ENCODE results near the gene HLX. TPM values are rescaled to one million over a fixed set of nuclear protein-coding genes. Genes with fewer than 3 reads are reported as not detected.

HLX gene
- total RNA-seq, 1 experiment from 2014 or later, result 0.39 TPM

DNA sequence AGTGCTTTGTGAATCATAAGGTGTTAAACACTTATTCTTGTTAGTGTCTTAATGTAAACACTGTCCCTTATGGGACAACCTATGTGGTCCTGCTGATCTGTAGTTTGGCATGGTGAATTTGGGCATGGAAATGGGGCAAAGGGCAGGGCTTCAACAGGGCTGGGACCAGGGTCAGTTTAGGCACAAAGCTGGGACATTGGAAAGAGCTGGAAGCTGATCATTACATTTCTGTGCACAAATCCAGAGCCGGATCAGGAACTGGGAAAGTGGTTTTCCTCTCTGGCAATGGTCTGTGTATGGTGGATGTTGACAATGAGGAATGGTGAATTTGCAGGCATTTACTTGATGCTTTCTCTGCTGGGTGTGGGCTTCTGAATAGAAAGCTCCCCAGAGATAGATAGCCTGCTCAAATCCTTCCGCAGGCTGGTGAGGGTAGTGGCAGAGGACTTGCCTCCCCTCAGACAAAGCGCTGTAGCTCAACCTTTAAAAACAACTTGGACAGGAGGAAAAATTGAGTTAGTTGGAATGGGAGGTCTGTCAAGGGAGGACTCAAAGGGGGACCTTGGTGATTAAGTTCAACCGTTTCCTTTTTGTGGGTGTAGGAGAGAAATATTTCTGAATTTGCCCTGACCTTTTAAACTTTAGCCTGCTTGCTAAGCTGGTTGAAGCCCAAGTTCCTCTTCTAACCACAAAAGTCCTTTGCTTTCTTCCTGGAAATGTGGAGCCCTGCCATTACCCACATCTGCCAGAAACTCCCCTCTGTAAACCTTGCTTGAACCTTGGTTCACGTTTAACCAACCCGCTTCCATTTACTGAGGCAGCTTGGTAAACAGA, 35.3 kb downstream of the HLX start:
- TF ChIP-seq CTCF (IDR thresholded peaks at IDR 0.05) (no peak), POLR2AphosphoS5 (IDR thresholded peaks at IDR 0.05; ENCODE audit: low read depth, low read length) (no peak), SIN3A (IDR thresholded peaks at IDR 0.05; ENCODE audit: borderline replicate concordance, insufficient read depth, low read depth, low read length) (no peak), TCF7L2 (IDR thresholded peaks at IDR 0.05; ENCODE audit: low read depth, low read length) (no peak)
- TF ChIP-seq, protein P1, sequence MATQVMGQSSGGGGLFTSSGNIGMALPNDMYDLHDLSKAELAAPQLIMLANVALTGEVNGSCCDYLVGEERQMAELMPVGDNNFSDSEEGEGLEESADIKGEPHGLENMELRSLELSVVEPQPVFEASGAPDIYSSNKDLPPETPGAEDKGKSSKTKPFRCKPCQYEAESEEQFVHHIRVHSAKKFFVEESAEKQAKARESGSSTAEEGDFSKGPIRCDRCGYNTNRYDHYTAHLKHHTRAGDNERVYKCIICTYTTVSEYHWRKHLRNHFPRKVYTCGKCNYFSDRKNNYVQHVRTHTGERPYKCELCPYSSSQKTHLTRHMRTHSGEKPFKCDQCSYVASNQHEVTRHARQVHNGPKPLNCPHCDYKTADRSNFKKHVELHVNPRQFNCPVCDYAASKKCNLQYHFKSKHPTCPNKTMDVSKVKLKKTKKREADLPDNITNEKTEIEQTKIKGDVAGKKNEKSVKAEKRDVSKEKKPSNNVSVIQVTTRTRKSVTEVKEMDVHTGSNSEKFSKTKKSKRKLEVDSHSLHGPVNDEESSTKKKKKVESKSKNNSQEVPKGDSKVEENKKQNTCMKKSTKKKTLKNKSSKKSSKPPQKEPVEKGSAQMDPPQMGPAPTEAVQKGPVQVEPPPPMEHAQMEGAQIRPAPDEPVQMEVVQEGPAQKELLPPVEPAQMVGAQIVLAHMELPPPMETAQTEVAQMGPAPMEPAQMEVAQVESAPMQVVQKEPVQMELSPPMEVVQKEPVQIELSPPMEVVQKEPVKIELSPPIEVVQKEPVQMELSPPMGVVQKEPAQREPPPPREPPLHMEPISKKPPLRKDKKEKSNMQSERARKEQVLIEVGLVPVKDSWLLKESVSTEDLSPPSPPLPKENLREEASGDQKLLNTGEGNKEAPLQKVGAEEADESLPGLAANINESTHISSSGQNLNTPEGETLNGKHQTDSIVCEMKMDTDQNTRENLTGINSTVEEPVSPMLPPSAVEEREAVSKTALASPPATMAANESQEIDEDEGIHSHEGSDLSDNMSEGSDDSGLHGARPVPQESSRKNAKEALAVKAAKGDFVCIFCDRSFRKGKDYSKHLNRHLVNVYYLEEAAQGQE (IDR thresholded peaks at IDR 0.05; ENCODE audit: insufficient read depth in 1 of 2, low read depth in 2 of 2, low read length in 1 of 2), result no peak

DNA sequence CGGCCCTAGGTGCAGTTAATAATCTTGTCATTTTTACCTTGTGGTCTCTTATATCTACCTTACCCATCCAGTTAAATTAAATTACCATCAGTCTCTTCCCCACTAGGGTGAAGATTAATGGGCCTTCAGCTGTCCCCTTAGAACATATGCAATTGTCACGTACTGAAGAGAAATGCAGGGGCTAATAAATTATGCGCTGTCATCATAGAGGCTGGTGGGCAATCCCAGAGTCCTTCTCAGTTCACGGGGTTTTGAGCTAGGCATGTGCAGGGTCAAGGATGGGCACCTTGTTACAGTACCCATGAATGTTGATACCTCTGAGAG, 35.8 kb downstream of the HLX start:
- POLR2A ChIA-PET, result no interaction called here
- no peak for ATAC-seq
- CTCF ChIA-PET, result no interaction called here
- no peaks in the 10 kb centered on the region for H3K4me1 ChIP-seq (ENCODE audit: control insufficient read depth, insufficient read depth, low read length)
- H3K27me3 ChIP-seq (ENCODE audit: control insufficient read depth, insufficient read depth, low read length), result no peaks in the 10 kb centered on the region
- no TSS peak for BruUV-seq (replicated peaks)
- in situ Hi-C loops (cut with HindIII; ENCODE audit: low pct_unique_long_range_greater_than_20kb, low sequenced_read_pairs) (no loop called here), intact Hi-C loops (cut with micrococcal nuclease; ENCODE audit: unreplicated experiment) (no loop called here)
- H3K9me3 ChIP-seq (ENCODE audit: control insufficient read depth, insufficient read depth, low read depth, low read length), result no peaks in the 10 kb centered on the region
- no peaks in the 10 kb centered on the region for H3K36me3 ChIP-seq (ENCODE audit: control insufficient read depth, insufficient read depth, low read length)
- TF ChIP-seq SIN3A (IDR thresholded peaks at IDR 0.05; ENCODE audit: borderline replicate concordance, insufficient read depth, low read depth, low read length) (no peak), TCF7L2 (IDR thresholded peaks at IDR 0.05; ENCODE audit: low read depth, low read length) (no peak), POLR2AphosphoS5 (IDR thresholded peaks at IDR 0.05; ENCODE audit: low read depth, low read length) (no peak), CTCF (IDR thresholded peaks at IDR 0.05) (no peak)
- TF ChIP-seq, protein P1 (IDR thresholded peaks at IDR 0.05; ENCODE audit: insufficient read depth in 1 of 2, low read depth in 2 of 2, low read length in 1 of 2), result no peak
- no peak for DNase-seq (ENCODE audit: low read depth, low spot score)
- H3K4me3 ChIP-seq (ENCODE audit: low read depth in 2 of 2, low read length in 2 of 2), result no peak overlapping the region
- H3K27ac ChIP-seq (ENCODE audit: low read length), result no peak overlapping the region

More for the DNA sequence above, 35.3 kb downstream of the HLX start:
- H3K27me3 ChIP-seq (ENCODE audit: control insufficient read depth, insufficient read depth, low read length), result peaks cover under 1% of the 10 kb centered on the region; the same call in 1 of the 2 replicates
- no TSS peak for BruUV-seq (replicated peaks)
- H3K36me3 ChIP-seq (ENCODE audit: control insufficient read depth, insufficient read depth, low read length), result no peaks in the 10 kb centered on the region
- H3K27ac ChIP-seq (ENCODE audit: low read length), result no peak overlapping the region
- intact Hi-C loops (cut with micrococcal nuclease; ENCODE audit: unreplicated experiment) (no loop called here), in situ Hi-C loops (cut with HindIII; ENCODE audit: low pct_unique_long_range_greater_than_20kb, low sequenced_read_pairs) (no loop called here)
- ChIA-PET POLR2A (no interaction called here), CTCF (no interaction called here)
- no peaks in the 10 kb centered on the region for H3K9me3 ChIP-seq (ENCODE audit: control insufficient read depth, insufficient read depth, low read depth, low read length)
- no peak overlapping the region for H3K4me3 ChIP-seq (ENCODE audit: low read depth in 2 of 2, low read length in 2 of 2)
- no peak for DNase-seq (ENCODE audit: low read depth, low spot score)
- no peaks in the 10 kb centered on the region for H3K4me1 ChIP-seq (ENCODE audit: control insufficient read depth, insufficient read depth, low read length)
- no peak for ATAC-seq
